GM23248 (cell line): ENCODE results near the gene PIGM.

Experiments
- EZH2 ChIP-seq: fragments of 200-600 bp; sonication (generic); IDR thresholded peaks from 2 replicates; pipeline ENCODE4 v1.6.1; 2018; ENCODE audit warnings: antibody characterized with exemption, mild to moderate bottlenecking; ENCODE audit not compliant: insufficient read depth, poor library complexity, severe bottlenecking
- EZH2phosphoT487 ChIP-seq: fragments of 200-600 bp; sonication (generic); IDR thresholded peaks from 2 replicates; pipeline ENCODE4 v1.6.1; 2018; ENCODE audit warnings: antibody characterized with exemption, moderate library complexity, mild to moderate bottlenecking, low read depth; ENCODE audit not compliant: insufficient read depth

- TF ChIP-seq EZH2phosphoT487 (no peak), EZH2 (no peak)
Measured at GRCh38 chr1:160052936-160053335, 21.1 kb upstream of the PIGM start.
